Peyer's patch (tissue), 4 donors: Measurements from ENCODE around the gene IFFO2.

Experiments
- CTCF ChIP-seq, 6 experiments: fragments of 450-650 bp in 4 of 6; fragments of 200-600 bp in 2 of 6; sonication (generic) in 1 of 6; IDR thresholded peaks; one replicate each; pipeline ENCODE4 v1.5.1; 2017 to 2019; ENCODE audit warnings: antibody characterized with exemption in 6 of 6, mild to moderate bottlenecking in 3 of 6, moderate library complexity in 1 of 6
- POLR2A ChIP-seq, 2 donors: fragments of 450-650 bp; IDR thresholded peaks; one replicate each; pipeline ENCODE4 v1.5.1; 2017; ENCODE audit warnings: antibody characterized with exemption in 2 of 2, mild to moderate bottlenecking in 2 of 2, moderate library complexity in 2 of 2

DNA sequence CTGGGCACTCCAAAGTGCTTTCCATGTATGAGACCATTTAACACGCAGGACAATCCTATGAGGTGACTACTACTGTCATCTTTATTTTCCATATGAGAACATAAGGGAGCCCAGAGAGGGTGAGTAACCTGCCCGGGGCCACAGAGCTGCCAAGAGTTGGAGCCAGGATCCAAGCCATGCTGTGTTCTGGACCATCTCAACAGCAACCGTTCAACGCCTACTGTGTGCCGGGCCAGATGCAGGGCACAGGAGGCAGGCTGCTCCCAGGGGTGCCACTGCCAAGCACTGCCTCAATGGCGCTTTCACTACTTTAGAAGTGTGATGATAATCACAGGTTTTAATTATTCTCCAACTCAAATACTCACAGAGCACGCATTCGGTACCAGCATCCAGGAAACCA is 57.9 kb downstream of the IFFO2 start:
- TF ChIP-seq POLR2A (IDR thresholded peaks at IDR 0.05) = no peak
- TF ChIP-seq CTCF (IDR thresholded peaks at IDR 0.05) = no peak
